ENCODE results near the gene ANKAR.
"Not testable (repeated sequence)": the region's sequence is repeated elsewhere in the genome, so short reads cannot be mapped to it uniquely, and the experiment has no call there.

The ANKAR gene

GRCh38 chr2:189659734-189660133 is 14.7 kb upstream of the ANKAR start:
- no peak overlapping the region for H3K4me3 ChIP-seq (ENCODE audit: low read depth, low read length)
- TF ChIP-seq CTCF (IDR thresholded peaks at IDR 0.05; ENCODE audit: borderline replicate concordance, insufficient read depth, low read depth, low read length) = no peak

- no peak for TF ChIP-seq CTCF (IDR thresholded peaks at IDR 0.05; ENCODE audit: borderline replicate concordance, insufficient read depth, low read depth, low read length)
- H3K4me3 ChIP-seq (ENCODE audit: low read depth, low read length) = no peak overlapping the region
Observed at GRCh38 chr2:189660803-189661147, 13.7 kb upstream of the ANKAR start.

GRCh38 chr2:189661148-189661956 is 13.1 kb upstream of the ANKAR start, which contains the start of gene ASNSD1:
ASNSD1 (plus strand) TSS chr2:189661459; CDS start chr2:189666133, 4,674 bp downstream.
- peak within 1 kb of the TSS; percentile 84 for H3K4me3 ChIP-seq (ENCODE audit: low read depth, low read length)
- TF ChIP-seq CTCF (IDR thresholded peaks at IDR 0.05; ENCODE audit: borderline replicate concordance, insufficient read depth, low read depth, low read length) = peak; percentile 82

- peak overlapping the region; percentile 84 for H3K4me3 ChIP-seq (ENCODE audit: low read depth, low read length)
- TF ChIP-seq CTCF (IDR thresholded peaks at IDR 0.05; ENCODE audit: borderline replicate concordance, insufficient read depth, low read depth, low read length) = no peak
Observed at GRCh38 chr2:189661957-189662321, 12.5 kb upstream of the ANKAR start.

GRCh38 chr2:189662669-189663226 is 11.7 kb upstream of the ANKAR start:
- H3K4me3 ChIP-seq (ENCODE audit: low read depth, low read length) = peak overlapping the region; percentile 84
- TF ChIP-seq CTCF (IDR thresholded peaks at IDR 0.05; ENCODE audit: borderline replicate concordance, insufficient read depth, low read depth, low read length) = no peak

GRCh38 chr2:189663319-189663718 is 11.2 kb upstream of the ANKAR start:
- H3K4me3 ChIP-seq (ENCODE audit: low read depth, low read length) = not testable (repeated sequence)

GRCh38 chr2:189669913-189670312 is 4.6 kb upstream of the ANKAR start:
- H3K4me3 ChIP-seq (ENCODE audit: low read depth, low read length) = no peak overlapping the region
- no peak for TF ChIP-seq CTCF (IDR thresholded peaks at IDR 0.05; ENCODE audit: borderline replicate concordance, insufficient read depth, low read depth, low read length)
